Measurements from ENCODE around the gene RPL12.

Gene RPL12

GRCh38 chr9:127498298-127498697, 47.1 kb upstream of the RPL12 start:
- Histone ChIP-seq H3F3A (ENCODE audit: control insufficient read depth, insufficient read depth) (no peaks in the 10 kb centered on the region), H3K79me2 (ENCODE audit: control insufficient read depth, low read length) (no peaks in the 10 kb centered on the region), H3K36me3 (ENCODE audit: control insufficient read depth, low read length) (no peaks in the 10 kb centered on the region), H3K9me3 (ENCODE audit: control insufficient read depth, insufficient read depth, low read length) (no peaks in the 10 kb centered on the region), H3K4me2 (ENCODE audit: low read length) (no peak overlapping the region), H3K9me2 (replicated peaks; ENCODE audit: control insufficient read depth, low read length) (no peaks in the 10 kb centered on the region), H3K4me3 (ENCODE audit: low read length) (no peak overlapping the region), H3K4me1 (ENCODE audit: control insufficient read depth, low read length) (no peaks in the 10 kb centered on the region), H3K27me3 (ENCODE audit: control insufficient read depth, low read length) (no peaks in the 10 kb centered on the region), H4K20me1 (ENCODE audit: control insufficient read depth, insufficient read depth, low read depth, low read length) (no peaks in the 10 kb centered on the region), H3K27ac (ENCODE audit: low read depth, low read length) (no peak overlapping the region)
- no peak for TF ChIP-seq CTCF (IDR thresholded peaks at IDR 0.05; ENCODE audit: low read depth, low read length, poor library complexity, severe bottlenecking)
- no peak for TF ChIP-seq EZH2phosphoT487 (IDR thresholded peaks at IDR 0.05; ENCODE audit: borderline replicate concordance, low read length)

GRCh38 chr9:127497656-127498290, 46.6 kb upstream of the RPL12 start:
- H3K36me3 ChIP-seq (ENCODE audit: control insufficient read depth, low read length) = no peaks in the 10 kb centered on the region
- no peak for TF ChIP-seq CTCF (IDR thresholded peaks at IDR 0.05; ENCODE audit: low read depth, low read length, poor library complexity, severe bottlenecking)
- no peak for TF ChIP-seq EZH2phosphoT487 (IDR thresholded peaks at IDR 0.05; ENCODE audit: borderline replicate concordance, low read length)
- H3K4me2 ChIP-seq (ENCODE audit: low read length) = no peak overlapping the region

GRCh38 chr9:127496974-127497373, 45.8 kb upstream of the RPL12 start:
- Histone ChIP-seq H3K36me3 (ENCODE audit: control insufficient read depth, low read length) (no peaks in the 10 kb centered on the region), H3K27ac (ENCODE audit: low read depth, low read length) (no peak overlapping the region), H4K20me1 (ENCODE audit: control insufficient read depth, insufficient read depth, low read depth, low read length) (no peaks in the 10 kb centered on the region), H3F3A (ENCODE audit: control insufficient read depth, insufficient read depth) (no peaks in the 10 kb centered on the region), H3K27me3 (ENCODE audit: control insufficient read depth, low read length) (no peaks in the 10 kb centered on the region), H3K4me2 (ENCODE audit: low read length) (no peak overlapping the region), H3K9me3 (ENCODE audit: control insufficient read depth, insufficient read depth, low read length) (no peaks in the 10 kb centered on the region), H3K79me2 (ENCODE audit: control insufficient read depth, low read length) (no peaks in the 10 kb centered on the region), H3K4me3 (ENCODE audit: low read length) (no peak overlapping the region), H3K4me1 (ENCODE audit: control insufficient read depth, low read length) (no peaks in the 10 kb centered on the region), H3K9me2 (replicated peaks; ENCODE audit: control insufficient read depth, low read length) (no peaks in the 10 kb centered on the region)
- no peak for TF ChIP-seq CTCF (IDR thresholded peaks at IDR 0.05; ENCODE audit: low read depth, low read length, poor library complexity, severe bottlenecking)
- TF ChIP-seq EZH2phosphoT487 (IDR thresholded peaks at IDR 0.05; ENCODE audit: borderline replicate concordance, low read length) = no peak

More at GRCh38 chr9:127497656-127498290, 46.6 kb upstream of the RPL12 start:
- Histone ChIP-seq H3K4me1 (ENCODE audit: control insufficient read depth, low read length) (no peaks in the 10 kb centered on the region), H3K27ac (ENCODE audit: low read depth, low read length) (no peak overlapping the region), H3K79me2 (ENCODE audit: control insufficient read depth, low read length) (no peaks in the 10 kb centered on the region), H4K20me1 (ENCODE audit: control insufficient read depth, insufficient read depth, low read depth, low read length) (no peaks in the 10 kb centered on the region), H3K27me3 (ENCODE audit: control insufficient read depth, low read length) (no peaks in the 10 kb centered on the region), H3K9me2 (replicated peaks; ENCODE audit: control insufficient read depth, low read length) (no peaks in the 10 kb centered on the region), H3F3A (ENCODE audit: control insufficient read depth, insufficient read depth) (no peaks in the 10 kb centered on the region), H3K4me3 (ENCODE audit: low read length) (no peak overlapping the region), H3K9me3 (ENCODE audit: control insufficient read depth, insufficient read depth, low read length) (no peaks in the 10 kb centered on the region)
